K562 (cell line): Measurements from ENCODE around the gene ZSCAN26. TPM values are rescaled to one million over a fixed set of nuclear protein-coding genes. Genes with fewer than 3 reads are reported as not detected.

ENCODE experiments used
- CBX1 ChIP-seq: sonication (generic); IDR thresholded peaks from 2 replicates; pipeline ENCODE4 v1.6.1; 2016; ENCODE audit warnings: antibody characterized with exemption, low read depth, mild to moderate bottlenecking
- CREM ChIP-seq: IDR thresholded peaks from 2 replicates; pipeline ENCODE4 v1.6.1; 2014; ENCODE audit warnings: antibody characterized with exemption, low read depth
- CSDE1 ChIP-seq, 2 experiments: fragments of 450-650 bp; IDR thresholded peaks; 2 replicates each; pipeline ENCODE4 v1.6.1; 2016; ENCODE audit warnings: mild to moderate bottlenecking in 1 of 2
- DACH1 ChIP-seq: fragments of 450-650 bp; IDR thresholded peaks from 2 replicates; pipeline ENCODE4 v1.6.1; 2018; ENCODE audit not compliant: partially characterized antibody
- EHMT2 ChIP-seq: fragments of 450-650 bp; IDR thresholded peaks from 2 replicates; pipeline ENCODE4 v1.6.1; 2018; ENCODE audit warnings: antibody characterized with exemption
- EP300 ChIP-seq: IDR thresholded peaks from 2 replicates; pipeline ENCODE4 v1.6.1; 2012; ENCODE audit warnings: low read length, improper control_type of control experiment
- FOXA3 ChIP-seq, 2 experiments: fragments of 450-650 bp in 1 of 2; sonication (generic) in 1 of 2; formaldehyde crosslinking; IDR thresholded peaks in 1 of 2; conservative IDR thresholded peaks in 1 of 2; 2 replicates each; pipeline versions ENCODE4 v1.4.0 to v1.8.0; 2020 to 2022; ENCODE audit warnings: mild to moderate bottlenecking in 2 of 2, missing genetic modification reagents in 1 of 2
- HCFC1 ChIP-seq: IDR thresholded peaks from 2 replicates; pipeline ENCODE4 v1.6.1; 2012; ENCODE audit warnings: low read depth, low read length, improper control_type of control experiment
- HDAC1 ChIP-seq, 2 experiments: fragments of 450-650 bp; IDR thresholded peaks; 2 replicates each; pipeline ENCODE4 v1.6.1; 2016 to 2017; ENCODE audit warnings: inconsistent platforms in 1 of 2, mild to moderate bottlenecking in 1 of 2, moderate library complexity in 1 of 2
- IFI16 ChIP-seq: fragments of 250-450 bp; sonication (Bioruptor Pico); IDR thresholded peaks from 2 replicates; pipeline ENCODE4 v2.1.2; 2022; ENCODE audit warnings: mild to moderate bottlenecking, inconsistent platforms
- MAFF ChIP-seq: IDR thresholded peaks from 2 replicates; pipeline ENCODE4 v1.6.1; 2012; ENCODE audit warnings: low read length, improper control_type of control experiment
- MCM5 ChIP-seq: fragments of 450-650 bp; IDR thresholded peaks from 2 replicates; pipeline ENCODE4 v1.6.1; 2016; ENCODE audit warnings: low read depth
- NBN ChIP-seq: fragments of 450-650 bp; IDR thresholded peaks from 2 replicates; pipeline ENCODE4 v1.6.1; 2016; ENCODE audit warnings: low read depth, mild to moderate bottlenecking
- NFE2 ChIP-seq: IDR thresholded peaks from 2 replicates; pipeline ENCODE4 v1.6.1; 2014; ENCODE audit warnings: antibody characterized with exemption, low read depth
- TAF1 ChIP-seq: IDR thresholded peaks from 2 replicates; pipeline ENCODE4 v1.6.1; 2011; ENCODE audit warnings: mild to moderate bottlenecking, low read length, moderate library complexity; ENCODE audit not compliant: insufficient read depth, control insufficient read depth, severe bottlenecking; ENCODE audit errors: extremely low read depth
- TCFL5 ChIP-seq: fragments of 250-450 bp; sonication (Bioruptor Pico); conservative IDR thresholded peaks from 2 replicates; pipeline ENCODE4 v1.6.1; 2021; ENCODE audit warnings: mild to moderate bottlenecking, moderate library complexity, matching md5 sums
- ZNF740 ChIP-seq, 3 experiments: fragments of 200-800 bp in 1 of 3; sonication (Bioruptor generic) in 1 of 3; sonication (generic) in 1 of 3; formaldehyde crosslinking in 1 of 3; IDR thresholded peaks; 2 replicates each; pipeline versions ENCODE4 v1.6.1 to v1.8.0; 2016 to 2022; ENCODE audit warnings: mild to moderate bottlenecking in 2 of 3, missing compliant biosample characterization in 2 of 3, missing genetic modification characterization in 2 of 3, missing genetic modification reagents in 1 of 3
- polyA plus RNA-seq, 8 experiments: library from polyadenylated mRNA; depleted of rRNA in 4 of 8; stranded (reverse) in 5 of 8; unstranded in 3 of 8; fragments of >200 nt; fragmentation: Nextera tagmentation in 2 of 8; fragmentation: Illumina TruSeq in 1 of 8; extraction: Ambion mirVana in 2 of 8; extraction: Trizol in 1 of 8; gene quantifications; 2 replicates each; pipeline versions ENCODE4 v1.2.1 to v1.2.3, GENCODE V29; 2011 to 2014; ENCODE audit warnings: inconsistent platforms in 1 of 8, missing spikeins in 1 of 8
- total RNA-seq, 7 experiments: library from RNA; depleted of rRNA in 6 of 7; stranded (reverse); fragments of >200 nt in 6 of 7; fragmentation: Illumina TruSeq in 2 of 7; extraction: Trizol in 2 of 7; gene quantifications; 2 replicates each; pipeline versions ENCODE4 v1.2.1 to v1.2.3, GENCODE V29; 2011 to 2021; ENCODE audit warnings: low replicate concordance in 1 of 7
- TF ChIP-seq, protein P1 (sequence below): fragments of 450-650 bp; IDR thresholded peaks from 2 replicates; pipeline ENCODE4 v1.6.1; 2017; ENCODE audit warnings: antibody characterized with exemption, mild to moderate bottlenecking
- TF ChIP-seq, protein P2 (sequence below): sonication (generic); formaldehyde crosslinking; IDR thresholded peaks from 2 replicates; pipeline ENCODE4 v1.8.0; 2022; ENCODE audit warnings: mild to moderate bottlenecking, missing genetic modification reagents

ZSCAN26 gene
- total and polyA plus RNA-seq, 9 of the 15 experiments (the other 6 are each of a cell fraction or from before 2014, with no cell fraction given), result 5.9 to 14.2 (median 10.5) TPM

- TF ChIP-seq, protein P1, sequence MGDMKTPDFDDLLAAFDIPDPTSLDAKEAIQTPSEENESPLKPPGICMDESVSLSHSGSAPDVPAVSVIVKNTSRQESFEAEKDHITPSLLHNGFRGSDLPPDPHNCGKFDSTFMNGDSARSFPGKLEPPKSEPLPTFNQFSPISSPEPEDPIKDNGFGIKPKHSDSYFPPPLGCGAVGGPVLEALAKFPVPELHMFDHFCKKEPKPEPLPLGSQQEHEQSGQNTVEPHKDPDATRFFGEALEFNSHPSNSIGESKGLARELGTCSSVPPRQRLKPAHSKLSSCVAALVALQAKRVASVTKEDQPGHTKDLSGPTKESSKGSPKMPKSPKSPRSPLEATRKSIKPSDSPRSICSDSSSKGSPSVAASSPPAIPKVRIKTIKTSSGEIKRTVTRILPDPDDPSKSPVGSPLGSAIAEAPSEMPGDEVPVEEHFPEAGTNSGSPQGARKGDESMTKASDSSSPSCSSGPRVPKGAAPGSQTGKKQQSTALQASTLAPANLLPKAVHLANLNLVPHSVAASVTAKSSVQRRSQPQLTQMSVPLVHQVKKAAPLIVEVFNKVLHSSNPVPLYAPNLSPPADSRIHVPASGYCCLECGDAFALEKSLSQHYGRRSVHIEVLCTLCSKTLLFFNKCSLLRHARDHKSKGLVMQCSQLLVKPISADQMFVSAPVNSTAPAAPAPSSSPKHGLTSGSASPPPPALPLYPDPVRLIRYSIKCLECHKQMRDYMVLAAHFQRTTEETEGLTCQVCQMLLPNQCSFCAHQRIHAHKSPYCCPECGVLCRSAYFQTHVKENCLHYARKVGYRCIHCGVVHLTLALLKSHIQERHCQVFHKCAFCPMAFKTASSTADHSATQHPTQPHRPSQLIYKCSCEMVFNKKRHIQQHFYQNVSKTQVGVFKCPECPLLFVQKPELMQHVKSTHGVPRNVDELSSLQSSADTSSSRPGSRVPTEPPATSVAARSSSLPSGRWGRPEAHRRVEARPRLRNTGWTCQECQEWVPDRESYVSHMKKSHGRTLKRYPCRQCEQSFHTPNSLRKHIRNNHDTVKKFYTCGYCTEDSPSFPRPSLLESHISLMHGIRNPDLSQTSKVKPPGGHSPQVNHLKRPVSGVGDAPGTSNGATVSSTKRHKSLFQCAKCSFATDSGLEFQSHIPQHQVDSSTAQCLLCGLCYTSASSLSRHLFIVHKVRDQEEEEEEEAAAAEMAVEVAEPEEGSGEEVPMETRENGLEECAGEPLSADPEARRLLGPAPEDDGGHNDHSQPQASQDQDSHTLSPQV, result peak; percentile 87
- TF ChIP-seq NBN, result 0 out of 2 replicates have a peak, but pooled peaks have one; percentile 44
- TF ChIP-seq, protein P2, sequence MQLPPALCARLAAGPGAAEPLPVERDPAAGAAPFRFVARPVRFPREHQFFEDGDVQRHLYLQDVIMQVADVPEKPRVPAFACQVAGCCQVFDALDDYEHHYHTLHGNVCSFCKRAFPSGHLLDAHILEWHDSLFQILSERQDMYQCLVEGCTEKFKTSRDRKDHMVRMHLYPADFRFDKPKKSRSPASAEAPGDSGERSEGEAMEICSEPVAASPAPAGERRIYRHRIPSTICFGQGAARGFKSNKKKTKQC, result 0 out of 2 replicates have a peak, but pooled peaks have one; percentile 29
- TF ChIP-seq HDAC1 (IDR thresholded peaks at IDR 0.05), result no peak; a peak in 1 of 4 replicates
- no peak for TF ChIP-seq IFI16 (CRISPR knock-in tag)
- TF ChIP-seq CSDE1 (IDR thresholded peaks at IDR 0.05), result 0 out of 4 replicates have a peak, but pooled peaks of 1 of the 2 experiments have one; percentile 40
- peak; percentile 99 for TF ChIP-seq ZNF740 (CRISPR knock-in tag; IDR thresholded peaks at IDR 0.05)
- TF ChIP-seq ZNF740 (tag; IDR thresholded peaks at IDR 0.05), result peak in 1 of 2 experiments; percentile 100; a peak in 2 of 4 replicates
- TF ChIP-seq EP300, result peak; percentile 36; the same call in 1 of the 2 replicates
- TF ChIP-seq HCFC1, result no peak; the same call in 1 of the 2 replicates
- TF ChIP-seq MAFF, result no peak
- no peak for TF ChIP-seq NFE2
- peak; percentile 62; the same call in 1 of the 2 replicates for TF ChIP-seq CREM
- TF ChIP-seq FOXA3 (CRISPR knock-in tag; conservative IDR thresholded peaks at IDR 0.05 in 1 of 2, IDR thresholded peaks at IDR 0.05 in 1 of 2), result peak in 1 of 2 experiments; percentile 51; a peak in 1 of 4 replicates
- TF ChIP-seq TCFL5, result no peak
- TF ChIP-seq DACH1, result peak; percentile 32
- TF ChIP-seq TAF1, result peak; percentile 70
- TF ChIP-seq CBX1, result peak; percentile 74; the same call in 1 of the 2 replicates
- TF ChIP-seq EHMT2, result no peak
- TF ChIP-seq MCM5, result no peak
Measured at GRCh38 chr6:28218312-28219248, 48.4 kb upstream of the ZSCAN26 start (continued).
